Neuronal stem cell (in vitro differentiated cells): Measurements from ENCODE around the gene MTR.

Experiments
- DNase-seq: peaks from one replicate; pipeline ENCODE4 v3.0.0-alpha.2; 2013; ENCODE audit warnings: low spot score
- H2AFZ ChIP-seq: one replicate; pipeline ENCODE4 v1.6.1; 2013; ENCODE audit warnings: mild to moderate bottlenecking, low read length, inconsistent platforms
- H2AK5ac ChIP-seq: 2 replicates; pipeline ENCODE4 v1.6.1; 2013; ENCODE audit warnings: low read depth, mild to moderate bottlenecking, inconsistent platforms, low read length, moderate library complexity, mixed read lengths
- H2BK120ac ChIP-seq: 2 replicates; pipeline ENCODE4 v1.6.1; 2013; ENCODE audit warnings: low read depth, mild to moderate bottlenecking, inconsistent platforms, low read length, moderate library complexity, mixed read lengths
- H2BK12ac ChIP-seq: one replicate; pipeline ENCODE4 v1.6.1; 2013; ENCODE audit warnings: low read length, inconsistent platforms
- H2BK15ac ChIP-seq: 2 replicates; pipeline ENCODE4 v1.6.1; 2013; ENCODE audit warnings: mild to moderate bottlenecking, low read length, inconsistent platforms, mixed read lengths
- H2BK5ac ChIP-seq: one replicate; pipeline ENCODE4 v1.6.1; 2013; ENCODE audit warnings: inconsistent platforms, mild to moderate bottlenecking, low read length, moderate library complexity
- H3K14ac ChIP-seq: one replicate; pipeline ENCODE4 v1.6.1; 2013; ENCODE audit warnings: low read length, inconsistent platforms
- H3K18ac ChIP-seq: 2 replicates; pipeline ENCODE4 v1.6.1; 2013; ENCODE audit warnings: low read length, inconsistent platforms
- H3K23ac ChIP-seq: 2 replicates; pipeline ENCODE4 v1.6.1; 2013; ENCODE audit warnings: low read depth, mild to moderate bottlenecking, mixed read lengths, low read length, inconsistent platforms; ENCODE audit not compliant: poor library complexity
- H3K27ac ChIP-seq: replicated peaks from 3 replicates; pipeline ENCODE4 v1.5.1; 2013; ENCODE audit warnings: low read length, inconsistent platforms
- H3K27me3 ChIP-seq, 3 experiments: 2 replicates each; pipeline ENCODE4 v1.6.1; 2013; ENCODE audit warnings: low read length in 3 of 3, mild to moderate bottlenecking in 2 of 3, inconsistent platforms in 1 of 3, low read depth in 1 of 3, mixed read lengths in 1 of 3, moderate library complexity in 1 of 3; ENCODE audit not compliant: control insufficient read depth in 3 of 3, insufficient read depth in 3 of 3
- H3K36me3 ChIP-seq, 2 donors: replicated peaks in 1 of 2; 2 replicates each; pipeline ENCODE4 v1.6.1; 2013; ENCODE audit warnings: low read length in 2 of 2; ENCODE audit not compliant: control insufficient read depth in 2 of 2, insufficient read depth in 2 of 2
- H3K4ac ChIP-seq: 2 replicates; pipeline ENCODE4 v1.6.1; 2013; ENCODE audit warnings: inconsistent platforms, mild to moderate bottlenecking, low read length, moderate library complexity
- H3K4me1 ChIP-seq, 2 donors: 1 replicate in 1 of 2; 2 replicates in 1 of 2; pipeline ENCODE4 v1.6.1; 2013; ENCODE audit warnings: low read length in 2 of 2, low read depth in 1 of 2; ENCODE audit not compliant: control insufficient read depth in 2 of 2, insufficient read depth in 1 of 2
- H3K4me2 ChIP-seq: one replicate; pipeline ENCODE4 v1.6.1; 2013; ENCODE audit warnings: mild to moderate bottlenecking, low read length, inconsistent platforms; ENCODE audit not compliant: insufficient read depth, poor library complexity, severe bottlenecking
- H3K4me3 ChIP-seq, 2 donors: 2 replicates each; pipeline ENCODE4 v1.5.1; 2013; ENCODE audit warnings: low read length in 2 of 2, mild to moderate bottlenecking in 2 of 2, inconsistent platforms in 1 of 2, moderate library complexity in 1 of 2
- H3K79me1 ChIP-seq: one replicate; pipeline ENCODE4 v1.6.1; 2013; ENCODE audit warnings: low read depth, mild to moderate bottlenecking, inconsistent platforms, low read length, moderate library complexity
- H3K9ac ChIP-seq: one replicate; pipeline ENCODE4 v1.6.1; 2013; ENCODE audit warnings: mild to moderate bottlenecking, low read depth, low read length, inconsistent platforms; ENCODE audit not compliant: poor library complexity
- H3K9me3 ChIP-seq, 2 donors: replicated peaks in 1 of 2; 2 replicates each; pipeline versions ENCODE3 to v1.6.1; 2013; ENCODE audit warnings: low read length in 2 of 2, mild to moderate bottlenecking in 2 of 2, inconsistent platforms in 1 of 2, low read depth in 1 of 2, mixed read lengths in 1 of 2, moderate library complexity in 1 of 2; ENCODE audit not compliant: control insufficient read depth in 2 of 2, insufficient read depth in 1 of 2
- H4K8ac ChIP-seq: one replicate; pipeline ENCODE4 v1.6.1; 2013; ENCODE audit warnings: low read depth, mild to moderate bottlenecking, inconsistent platforms, low read length, moderate library complexity
- H4K91ac ChIP-seq: one replicate; pipeline ENCODE4 v1.6.1; 2013; ENCODE audit warnings: low read length, low read depth, mild to moderate bottlenecking, inconsistent platforms; ENCODE audit not compliant: poor library complexity
- WGBS, 2 donors: extraction: QIAGEN DNeasy Blood & Tissue Kit; methylation state at CpG; one replicate each; pipeline ENCODE4 v1.1.7; 2013; ENCODE audit warnings: missing lambda C conversion rate in 2 of 2, mixed read lengths in 1 of 2; ENCODE audit not compliant: insufficient read length in 2 of 2, insufficient replicate concordance in 1 of 2; ENCODE audit errors: extremely low coverage in 2 of 2; 5-methylcytosine and 5-hydroxymethylcytosine counted together

The MTR gene

GRCh38 chr1:236845830-236846229, 50.7 kb downstream of the MTR start:
- no CpG with 5 or more reads among the region's 2 CpGs for WGBS, 2 donors
- Histone ChIP-seq H2BK15ac (no peak overlapping the region), H3K4me2 (no peak overlapping the region), H3K18ac (no peak overlapping the region), H4K8ac (no peak overlapping the region), H3K23ac (no peak overlapping the region), H3K36me3 (peaks cover 0 to 58% of the 10 kb centered on the region in 2 donors), H3K27ac (no peak overlapping the region), H3K4ac (no peak overlapping the region), H2BK12ac (no peak overlapping the region), H4K91ac (no peak overlapping the region), H3K4me1 (no peaks in the 10 kb centered on the region), H3K9ac (no peak overlapping the region), H3K79me1 (no peaks in the 10 kb centered on the region), H3K4me3 (no peak overlapping the region), H3K9me3 (no peaks in the 10 kb centered on the region), H3K27me3 (no peaks in the 10 kb centered on the region), H2BK120ac (no peak overlapping the region), H2BK5ac (no peak overlapping the region), H2AK5ac (no peak overlapping the region), H3K14ac (no peak overlapping the region), H2AFZ (no peak overlapping the region)
- no peak for DNase-seq

- Histone ChIP-seq H3K79me1 (no peaks in the 10 kb centered on the region), H3K36me3 (peaks cover 0 to 69% of the 10 kb centered on the region in 2 donors), H3K4me1 (no peaks in the 10 kb centered on the region), H2BK15ac (no peak overlapping the region), H3K18ac (no peak overlapping the region), H2BK120ac (no peak overlapping the region), H2BK12ac (no peak overlapping the region), H3K23ac (no peak overlapping the region), H3K9me3 (no peaks in the 10 kb centered on the region), H4K8ac (no peak overlapping the region), H3K14ac (no peak overlapping the region), H2BK5ac (no peak overlapping the region), H2AFZ (no peak overlapping the region), H4K91ac (no peak overlapping the region), H3K27ac (no peak overlapping the region), H3K27me3 (no peaks in the 10 kb centered on the region), H3K4me2 (no peak overlapping the region), H2AK5ac (no peak overlapping the region), H3K9ac (no peak overlapping the region), H3K4me3 (no peak overlapping the region), H3K4ac (no peak overlapping the region)
- WGBS, 2 donors = no CpG with 5 or more reads among the region's 4 CpGs
- DNase-seq = no peak
Observed at GRCh38 chr1:236848274-236848923, 53.3 kb downstream of the MTR start.

GRCh38 chr1:236850077-236850979, 55.2 kb downstream of the MTR start:
- no CpG with 5 or more reads among the region's 8 CpGs for WGBS, 2 donors
- Histone ChIP-seq H3K36me3 (peaks cover 0 to 82% of the 10 kb centered on the region in 2 donors), H2BK5ac (no peak overlapping the region), H3K9me3 (no peaks in the 10 kb centered on the region), H3K4me1 (no peaks in the 10 kb centered on the region), H4K91ac (no peak overlapping the region), H2AK5ac (no peak overlapping the region), H2AFZ (no peak overlapping the region), H3K27me3 (no peaks in the 10 kb centered on the region), H2BK120ac (no peak overlapping the region), H3K9ac (no peak overlapping the region), H3K79me1 (no peaks in the 10 kb centered on the region), H3K18ac (no peak overlapping the region), H2BK15ac (no peak overlapping the region), H3K4ac (no peak overlapping the region), H3K23ac (no peak overlapping the region), H3K4me2 (no peak overlapping the region), H4K8ac (no peak overlapping the region), H2BK12ac (no peak overlapping the region), H3K14ac (no peak overlapping the region), H3K4me3 (no peak overlapping the region), H3K27ac (no peak overlapping the region)
- no peak for DNase-seq

GRCh38 chr1:236851871-236852270, 56.8 kb downstream of the MTR start:
- Histone ChIP-seq H2BK15ac (no peak overlapping the region), H2AK5ac (no peak overlapping the region), H3K4me1 (no peaks in the 10 kb centered on the region), H2BK12ac (no peak overlapping the region), H3K79me1 (no peaks in the 10 kb centered on the region), H3K4me3 (no peak overlapping the region), H3K18ac (no peak overlapping the region), H3K23ac (no peak overlapping the region), H2BK120ac (no peak overlapping the region), H4K8ac (no peak overlapping the region), H3K14ac (no peak overlapping the region), H3K9me3 (no peaks in the 10 kb centered on the region), H4K91ac (no peak overlapping the region), H3K27me3 (no peaks in the 10 kb centered on the region), H2AFZ (no peak overlapping the region), H3K36me3 (peaks cover 0 to 84% of the 10 kb centered on the region in 2 donors), H3K9ac (no peak overlapping the region), H3K4me2 (no peak overlapping the region), H2BK5ac (no peak overlapping the region), H3K27ac (no peak overlapping the region), H3K4ac (no peak overlapping the region)
- DNase-seq = no peak
- no CpG with 5 or more reads among the region's 3 CpGs for WGBS, 2 donors
